ENCODE measurements around the gene SEMA6D.

- TF ChIP-seq CTCF (IDR thresholded peaks at IDR 0.05) (no peak), POLR2A (IDR thresholded peaks at IDR 0.05) (no peak)
These were observed 101.9 kb downstream of the SEMA6D start for GRCh38 chr15:47819158-47819557.

Measured in uterus (tissue), 2 donors.